ENCODE results near the gene GNAO1.

DNA sequence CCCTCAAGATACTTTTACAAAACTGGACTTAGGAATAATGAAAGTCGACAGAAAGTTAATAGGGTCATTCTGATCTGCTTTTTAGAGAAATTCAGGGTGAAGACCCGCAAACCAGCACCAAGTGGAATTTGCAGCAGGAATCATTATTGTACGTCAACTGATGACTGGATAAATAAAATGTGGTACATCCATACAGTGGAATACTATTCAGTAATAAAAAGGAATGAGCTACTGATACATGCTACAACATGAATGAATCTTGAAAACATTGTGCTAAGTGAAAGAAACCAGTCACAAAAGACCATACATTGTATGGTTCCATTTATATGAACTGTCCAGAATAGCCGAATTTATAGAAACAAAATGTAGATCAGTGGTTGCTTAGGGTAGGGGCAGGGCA lies 83.1 kb downstream of the GNAO1 start:
- TF ChIP-seq, protein P1, sequence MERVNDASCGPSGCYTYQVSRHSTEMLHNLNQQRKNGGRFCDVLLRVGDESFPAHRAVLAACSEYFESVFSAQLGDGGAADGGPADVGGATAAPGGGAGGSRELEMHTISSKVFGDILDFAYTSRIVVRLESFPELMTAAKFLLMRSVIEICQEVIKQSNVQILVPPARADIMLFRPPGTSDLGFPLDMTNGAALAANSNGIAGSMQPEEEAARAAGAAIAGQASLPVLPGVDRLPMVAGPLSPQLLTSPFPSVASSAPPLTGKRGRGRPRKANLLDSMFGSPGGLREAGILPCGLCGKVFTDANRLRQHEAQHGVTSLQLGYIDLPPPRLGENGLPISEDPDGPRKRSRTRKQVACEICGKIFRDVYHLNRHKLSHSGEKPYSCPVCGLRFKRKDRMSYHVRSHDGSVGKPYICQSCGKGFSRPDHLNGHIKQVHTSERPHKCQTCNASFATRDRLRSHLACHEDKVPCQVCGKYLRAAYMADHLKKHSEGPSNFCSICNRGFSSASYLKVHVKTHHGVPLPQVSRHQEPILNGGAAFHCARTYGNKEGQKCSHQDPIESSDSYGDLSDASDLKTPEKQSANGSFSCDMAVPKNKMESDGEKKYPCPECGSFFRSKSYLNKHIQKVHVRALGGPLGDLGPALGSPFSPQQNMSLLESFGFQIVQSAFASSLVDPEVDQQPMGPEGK (CRISPR knock-in tag; IDR thresholded peaks at IDR 0.05; ENCODE audit: borderline replicate concordance): no peak
- TF ChIP-seq RARB (CRISPR knock-in tag; IDR thresholded peaks at IDR 0.05): no peak
- TF ChIP-seq TCF4 (CRISPR knock-in tag; IDR thresholded peaks at IDR 0.05; ENCODE audit: borderline replicate concordance): no peak
